T-cell (primary cell): ENCODE data around the gene NUP37. TPM values are rescaled to one million over a fixed set of nuclear protein-coding genes. Genes with fewer than 3 reads are reported as not detected.
A peak's percentile ranks its signal among the peaks of the same experiment; 100 is the strongest.

Source experiments
- ATAC-seq, 4 experiments: fragments of 200-7000 bp in 3 of 4; fragments of 150-1000 bp in 1 of 4; cut with Tn5 transposase; replicated peaks in 1 of 4; 1 replicate in 3 of 4; 2 replicates in 1 of 4; pipeline ENCODE4 v1.10.0; 2021; ENCODE audit warnings: moderate library complexity in 3 of 4, mild to moderate bottlenecking in 2 of 4, moderate number of reproducible peaks in 1 of 4
- CTCF ChIA-PET, 2 donors: fragments of 300-600 bp; sonication (Branson Sonifier 250); formaldehyde crosslinking; loops; one replicate each; lab custom pipeline; 2022; ENCODE audit warnings: antibody characterized with exemption in 2 of 2; lab: Charles Lee
- POLR2A ChIA-PET, 2 donors: fragments of 300-600 bp; sonication (Branson Sonifier 250); formaldehyde crosslinking; loops; one replicate each; lab custom pipeline; 2022; ENCODE audit warnings: antibody characterized with exemption in 2 of 2; lab: Charles Lee
- DNase-seq, 35 experiments: peaks; one replicate each; pipeline versions ENCODE4 v3.0.0 to v3.0.0-alpha.2; 2013 to 2023
- H3K27ac ChIP-seq: one replicate; pipeline ENCODE4 v1.5.1; 2013; ENCODE audit warnings: low read length
- H3K27me3 ChIP-seq, 2 experiments: replicated peaks in 1 of 2; 1 replicate in 1 of 2; 2 replicates in 1 of 2; pipeline versions ENCODE4 v1.6.1 to v1.7.0; 2013; ENCODE audit warnings: low read length in 1 of 2, mixed read lengths in 1 of 2; ENCODE audit not compliant: control insufficient read depth in 2 of 2, insufficient read depth in 2 of 2; ENCODE audit errors: extremely low read depth in 1 of 2
- H3K36me3 ChIP-seq, 2 donors: 1 replicate in 1 of 2; 2 replicates in 1 of 2; pipeline versions ENCODE4 v1.6.1 to v1.7.0; 2013; ENCODE audit warnings: low read length in 1 of 2; ENCODE audit not compliant: control insufficient read depth in 2 of 2, insufficient read depth in 1 of 2; ENCODE audit errors: extremely low read depth in 1 of 2
- H3K4me1 ChIP-seq, 2 experiments: 1 replicate in 1 of 2; 2 replicates in 1 of 2; pipeline versions ENCODE4 v1.6.1 to v1.7.0; 2013; ENCODE audit warnings: low read length in 2 of 2, mixed read lengths in 1 of 2; ENCODE audit not compliant: insufficient read depth in 2 of 2, control insufficient read depth in 1 of 2; ENCODE audit errors: extremely low read depth in 1 of 2
- H3K4me3 ChIP-seq, 2 donors: 1 replicate in 1 of 2; 2 replicates in 1 of 2; pipeline versions ENCODE4 v1.5.1 to v1.7.0; 2013; ENCODE audit warnings: mild to moderate bottlenecking in 2 of 2, low read length in 1 of 2, moderate library complexity in 1 of 2; ENCODE audit not compliant: control insufficient read depth in 1 of 2; ENCODE audit errors: extremely low read depth in 1 of 2
- H3K9me3 ChIP-seq: 2 replicates; pipeline ENCODE4 v1.7.0; 2013
- H3K27ac Mint-ChIP-seq, 2 donors: one replicate each; pipeline ENCODE4 v1.8.0; 2020 to 2021; ENCODE audit warnings: mild to moderate bottlenecking in 2 of 2, mixed read lengths in 2 of 2
- H3K27me3 Mint-ChIP-seq, 2 donors: one replicate each; pipeline ENCODE4 v1.8.0; 2021 to 2022; ENCODE audit warnings: mixed read lengths in 2 of 2
- H3K36me3 Mint-ChIP-seq: one replicate; pipeline ENCODE4 v1.8.0; 2021; ENCODE audit warnings: mixed read lengths
- H3K4me1 Mint-ChIP-seq, 3 donors: one replicate each; pipeline ENCODE4 v1.8.0; 2020 to 2022; ENCODE audit warnings: mixed read lengths in 3 of 3, mild to moderate bottlenecking in 1 of 3
- H3K4me3 Mint-ChIP-seq, 3 donors: one replicate each; pipeline ENCODE4 v1.8.0; 2020 to 2022; ENCODE audit warnings: mild to moderate bottlenecking in 3 of 3, mixed read lengths in 3 of 3, moderate library complexity in 3 of 3
- H3K9me3 Mint-ChIP-seq, 3 donors: one replicate each; pipeline ENCODE4 v1.8.0; 2020 to 2022; ENCODE audit warnings: mixed read lengths in 3 of 3
- WGBS: methylation state at CpG from one replicate; pipeline ENCODE4 v1.1.5; 2013; ENCODE audit warnings: missing lambda C conversion rate; ENCODE audit not compliant: insufficient coverage; 5-methylcytosine and 5-hydroxymethylcytosine counted together
- total RNA-seq, 35 experiments: library from RNA in 6 of 35; stranded (reverse) in 6 of 35; fragments of 120-200 nt in 1 of 35; gene quantifications; one replicate each; pipeline versions ENCODE4 v1.2.1 to v1.2.4 and lab custom pipeline; 2013 to 2026

Gene NUP37
- total RNA-seq, 5 donors from 2014 or later (not counting 1 experiment from before 2014, with no cell fraction given), result 11.1 to 21.1 (median 18.6) TPM

DNA sequence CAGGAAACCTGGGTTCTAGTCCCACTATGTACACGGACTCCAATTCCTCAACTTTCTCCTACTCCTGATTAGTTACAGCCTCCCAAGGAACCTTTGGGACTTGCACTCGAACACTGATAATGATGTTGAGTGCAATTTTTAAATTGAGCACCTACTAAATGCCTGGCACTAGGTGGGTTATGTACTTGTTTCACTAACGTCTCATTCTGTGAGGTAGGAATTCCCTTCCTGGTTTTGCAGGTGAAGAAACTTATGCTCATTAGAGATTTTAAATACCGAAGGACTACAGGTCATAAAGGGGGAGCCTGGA is 605 bp upstream of the NUP37 start:
- Histone ChIP-seq H3K4me3 (peak overlapping the region; percentile 83 to 88), H3K27me3 (no peaks in the 10 kb centered on the region), H3K27ac (peak overlapping the region; percentile 87), H3K9me3 (no peaks in the 10 kb centered on the region), H3K36me3 (peaks cover 0 to 7% of the 10 kb centered on the region in 2 donors), H3K4me1 (peaks cover 14% of the 10 kb centered on the region in 2 experiments)
- Mint-ChIP-seq H3K36me3 (peaks cover 15% of the 10 kb centered on the region), H3K4me1 (peaks cover 19 to 30% (median 26%) of the 10 kb centered on the region in 3 donors), H3K27ac (peak overlapping the region; percentile 85 to 93), H3K9me3 (no peaks in the 10 kb centered on the region), H3K27me3 (no peaks in the 10 kb centered on the region), H3K4me3 (peak overlapping the region; percentile 87 to 93 (median 93))
- no CpG with 5 or more reads among the region's 4 CpGs for WGBS
- DNase-seq (no peak), ATAC-seq (no peak)
- ChIA-PET POLR2A (interaction anchor here in 1 of 2 donors (0.6 kb wide), 1 partner anchor 214 kb away, joined by 7 read pairs; no protein-coding TSS in a partner anchor), CTCF (interaction anchor here in 1 of 2 donors (0.6 kb wide), 1 partner anchor 1440 kb away, joined by 4 read pairs; no protein-coding TSS in a partner anchor)

DNA sequence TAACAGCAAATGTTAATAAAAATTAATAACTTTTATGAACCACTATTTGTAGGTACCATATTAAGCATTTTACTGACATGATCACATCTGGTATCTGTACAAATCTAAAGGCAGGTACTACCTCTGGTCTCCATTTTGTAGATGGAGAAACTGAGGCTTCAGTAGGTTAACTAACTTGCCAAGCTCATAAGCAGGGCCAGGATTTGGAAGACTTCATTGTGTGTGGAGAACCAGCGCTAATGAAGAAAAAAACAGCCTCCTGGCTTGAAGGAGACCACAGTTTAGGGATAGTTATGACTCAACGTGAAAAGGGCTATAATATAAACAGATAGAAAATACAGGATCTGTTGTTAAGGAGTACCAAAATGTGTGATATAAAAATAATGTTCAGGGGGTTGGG is 1.0 kb downstream of the NUP37 start:
- 67% methylated on average over 1 of the region's 2 CpGs for WGBS
- POLR2A ChIA-PET, result interaction anchor here in 1 of 2 donors (0.5 kb wide), 1 partner anchor 720 kb away, joined by 7 read pairs; no protein-coding TSS in a partner anchor

GRCh38 chr12:102116392-102116791 is 3.5 kb downstream of the NUP37 start:
- POLR2A ChIA-PET, result no interaction called here
- no peak for DNase-seq

More for the DNA sequence above, 1.0 kb downstream of the NUP37 start:
- peaks cover 19 to 30% (median 26%) of the 10 kb centered on the region in 3 donors for H3K4me1 Mint-ChIP-seq
- no peak for DNase-seq
- peaks cover 19% of the 10 kb centered on the region for H3K36me3 Mint-ChIP-seq
- ATAC-seq, result no peak
- no peaks in the 10 kb centered on the region for H3K27me3 Mint-ChIP-seq
- peaks cover 0 to 12% of the 10 kb centered on the region in 2 donors for H3K36me3 ChIP-seq
- no peaks in the 10 kb centered on the region for H3K9me3 ChIP-seq
- H3K4me3 ChIP-seq, result no peak overlapping the region
- H3K27ac Mint-ChIP-seq, result peak overlapping the region in 1 of 2 donors; percentile 15
- no peak overlapping the region for H3K27ac ChIP-seq
- H3K4me1 ChIP-seq, result peaks cover 14% of the 10 kb centered on the region in 2 experiments
- H3K4me3 Mint-ChIP-seq, result peak overlapping the region; percentile 87 to 93 (median 93)
- H3K9me3 Mint-ChIP-seq, result no peaks in the 10 kb centered on the region
- H3K27me3 ChIP-seq, result no peaks in the 10 kb centered on the region
- CTCF ChIA-PET, result interaction anchor here in 1 of 2 donors (0.7 to 1.3 kb wide), 2 partner anchors 22 to 360 kb away, joined by 3 to 4 read pairs; no protein-coding TSS in a partner anchor

GRCh38 chr12:102114212-102114611 is 5.7 kb downstream of the NUP37 start:
- ChIA-PET CTCF (no interaction called here), POLR2A (no interaction called here)
- H3K27me3 ChIP-seq, result no peaks in the 10 kb centered on the region
- DNase-seq (no peak), ATAC-seq (no peak)
- no peak overlapping the region for H3K27ac ChIP-seq
- Mint-ChIP-seq H3K27ac (no peak overlapping the region), H3K36me3 (peaks cover 43% of the 10 kb centered on the region), H3K4me3 (no peak overlapping the region), H3K9me3 (no peaks in the 10 kb centered on the region), H3K27me3 (no peaks in the 10 kb centered on the region), H3K4me1 (peaks cover 9 to 22% (median 12%) of the 10 kb centered on the region in 3 donors)
- no peak overlapping the region for H3K4me3 ChIP-seq
- H3K4me1 ChIP-seq, result peaks cover 4 to 6% of the 10 kb centered on the region in 2 experiments
- H3K9me3 ChIP-seq, result no peaks in the 10 kb centered on the region
- peaks cover 0 to 33% of the 10 kb centered on the region in 2 donors for H3K36me3 ChIP-seq
- WGBS, result no CpG with 5 or more reads among the region's 2 CpGs

More at GRCh38 chr12:102116392-102116791, 3.5 kb downstream of the NUP37 start:
- H3K27ac Mint-ChIP-seq, result no peak overlapping the region
- Histone ChIP-seq H3K36me3 (peaks cover 0 to 16% of the 10 kb centered on the region in 2 donors), H3K4me1 (peaks cover 14% of the 10 kb centered on the region in 2 experiments), H3K9me3 (no peaks in the 10 kb centered on the region), H3K27ac (no peak overlapping the region), H3K27me3 (no peaks in the 10 kb centered on the region), H3K4me3 (no peak overlapping the region)
- peaks cover 25% of the 10 kb centered on the region for H3K36me3 Mint-ChIP-seq
- no peak for ATAC-seq
- H3K4me3 Mint-ChIP-seq, result no peak overlapping the region
- CTCF ChIA-PET, result no interaction called here
- peaks cover 22 to 30% (median 24%) of the 10 kb centered on the region in 3 donors for H3K4me1 Mint-ChIP-seq
- no peaks in the 10 kb centered on the region for H3K27me3 Mint-ChIP-seq
- no peaks in the 10 kb centered on the region for H3K9me3 Mint-ChIP-seq
- 96% methylated on average over 3 of the region's 7 CpGs for WGBS

DNA sequence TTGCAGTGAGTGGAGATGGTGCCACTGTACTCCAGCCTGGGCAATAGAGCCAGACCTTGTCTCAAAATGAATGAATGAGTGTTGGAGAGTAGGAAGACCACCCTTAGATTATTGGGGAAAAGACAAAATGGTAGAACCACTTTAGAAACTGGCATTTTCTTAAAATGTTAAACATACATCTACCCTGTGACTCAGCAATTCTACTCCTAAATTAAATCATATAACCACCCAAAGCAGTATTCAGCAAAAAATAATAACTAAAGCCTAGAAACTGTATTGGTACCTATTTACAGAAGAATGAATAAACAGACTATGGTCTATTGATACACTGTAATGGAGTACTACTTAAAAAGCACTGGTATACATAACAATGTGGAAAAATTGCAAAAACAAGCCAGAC is 9.1 kb downstream of the NUP37 start:
- ChIA-PET POLR2A (interaction anchor here in 1 of 2 donors (0.7 kb wide), 2 partner anchors 11 to 286 kb away, joined by 3 read pairs; no protein-coding TSS in a partner anchor), CTCF (interaction anchor here in 1 of 2 donors (1.5 kb wide), 1 partner anchor 10 kb away, joined by 3 read pairs; no protein-coding TSS in a partner anchor)
- H3K9me3 ChIP-seq, result peaks cover 2% of the 10 kb centered on the region
- ATAC-seq, result no peak
- no peak overlapping the region for H3K4me3 ChIP-seq
- Mint-ChIP-seq H3K9me3 (peaks cover 2 to 5% (median 5%) of the 10 kb centered on the region in 3 donors), H3K36me3 (peaks cover 60% of the 10 kb centered on the region), H3K4me1 (peaks cover 8 to 9% (median 8%) of the 10 kb centered on the region in 3 donors), H3K4me3 (no peak overlapping the region), H3K27ac (no peak overlapping the region), H3K27me3 (no peaks in the 10 kb centered on the region)
- no peaks in the 10 kb centered on the region for H3K27me3 ChIP-seq
- no peak overlapping the region for H3K27ac ChIP-seq
- no peak for DNase-seq
- H3K36me3 ChIP-seq, result peaks cover 0 to 48% of the 10 kb centered on the region in 2 donors
- no peaks in the 10 kb centered on the region for H3K4me1 ChIP-seq

GRCh38 chr12:102107970-102108369 is 11.9 kb downstream of the NUP37 start:
- Mint-ChIP-seq H3K36me3 (peaks cover 77% of the 10 kb centered on the region), H3K27ac (no peak overlapping the region), H3K4me1 (peaks cover 5 to 9% (median 8%) of the 10 kb centered on the region in 3 donors), H3K27me3 (no peaks in the 10 kb centered on the region), H3K9me3 (peaks cover 2 to 5% (median 5%) of the 10 kb centered on the region in 3 donors), H3K4me3 (no peak overlapping the region)
- Histone ChIP-seq H3K36me3 (peaks cover 0 to 45% of the 10 kb centered on the region in 2 donors), H3K4me1 (no peaks in the 10 kb centered on the region), H3K27me3 (no peaks in the 10 kb centered on the region), H3K27ac (no peak overlapping the region), H3K4me3 (no peak overlapping the region), H3K9me3 (peaks cover 2% of the 10 kb centered on the region)
- WGBS, result no CpG with 5 or more reads among the region's 1 CpG
- CTCF ChIA-PET, result no interaction called here
- POLR2A ChIA-PET, result no interaction called here
- ATAC-seq, result no peak
- DNase-seq, result no peak
